ENCODE data around the gene TERT. TPM values are rescaled to one million over a fixed set of nuclear protein-coding genes. Genes with fewer than 3 reads are reported as not detected.

The TERT gene
- polyA plus RNA-seq, 1 donor from 2014 or later: not detected

- H3K9me2 ChIP-seq (ENCODE audit: insufficient read depth, low read length): no peaks in the 10 kb centered on the region
- no peak overlapping the region for H2AFZ ChIP-seq (ENCODE audit: low read depth, low read length)
- H3K36me3 ChIP-seq (ENCODE audit: insufficient read depth, low read length): no peaks in the 10 kb centered on the region
- peaks cover 8% of the 10 kb centered on the region for H3K9me3 ChIP-seq (ENCODE audit: low read length)
- H4K20me1 ChIP-seq (ENCODE audit: insufficient read depth): no peaks in the 10 kb centered on the region
- H3K27me3 ChIP-seq (ENCODE audit: insufficient read depth, low read depth, low read length): no peaks in the 10 kb centered on the region
- no peak overlapping the region for H3K4me2 ChIP-seq (ENCODE audit: low read length)
- no peaks in the 10 kb centered on the region for H3K79me2 ChIP-seq (replicated peaks; ENCODE audit: insufficient read depth, low read length)
- H3F3A ChIP-seq (ENCODE audit: insufficient read depth, low read length, poor library complexity, severe bottlenecking): no peaks in the 10 kb centered on the region
- no peak overlapping the region for H3K4me3 ChIP-seq (ENCODE audit: low read length)
- TF ChIP-seq SMC3 (conservative IDR thresholded peaks at IDR 0.05; ENCODE audit: poor library complexity) (no peak), RAD21 (conservative IDR thresholded peaks at IDR 0.05) (no peak), CTCF (IDR thresholded peaks at IDR 0.05; ENCODE audit: poor library complexity, severe bottlenecking) (no peak), EZH2 (IDR thresholded peaks at IDR 0.05; ENCODE audit: borderline replicate concordance, insufficient read depth, low read length, poor library complexity, severe bottlenecking) (no peak), POLR2AphosphoS5 (IDR thresholded peaks at IDR 0.05) (no peak), EP300 (conservative IDR thresholded peaks at IDR 0.05; ENCODE audit: poor library complexity, severe bottlenecking) (no peak), MXI1 (conservative IDR thresholded peaks at IDR 0.05; ENCODE audit: poor library complexity, severe bottlenecking) (no peak)
- H3K9ac ChIP-seq (ENCODE audit: low read length): no peak overlapping the region
- no peak overlapping the region for H3K27ac ChIP-seq (ENCODE audit: low read length)
Observed at GRCh38 chr5:1259806-1260480, 34.9 kb downstream of the TERT start.

DNA sequence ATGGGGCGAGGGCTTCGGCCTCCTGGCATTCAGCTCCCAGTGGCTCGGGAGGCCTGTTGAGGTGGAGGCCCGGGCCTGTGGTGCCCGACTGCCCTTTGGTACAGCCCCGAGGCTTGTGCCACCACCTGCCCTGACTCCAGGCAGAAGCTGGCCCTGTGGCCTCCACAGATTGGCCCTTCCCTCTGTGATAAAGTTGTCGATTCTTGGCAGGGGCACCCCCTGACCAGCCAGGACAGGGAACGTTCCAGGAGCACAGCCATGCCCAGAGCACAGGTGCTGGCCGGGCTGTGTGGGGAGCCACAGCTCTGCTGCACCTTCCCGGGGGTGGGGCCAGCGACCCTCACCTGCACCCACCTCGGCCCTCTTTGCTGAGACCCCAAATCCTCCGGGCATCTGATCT, 37.0 kb downstream of the TERT start:
- Histone ChIP-seq H3K27ac (ENCODE audit: low read length) (no peak overlapping the region), H3K9me3 (ENCODE audit: low read length) (peaks cover 6% of the 10 kb centered on the region), H3K4me2 (ENCODE audit: low read length) (no peak overlapping the region), H3K4me3 (ENCODE audit: low read length) (no peak overlapping the region), H3K9me2 (ENCODE audit: insufficient read depth, low read length) (no peaks in the 10 kb centered on the region), H2AFZ (ENCODE audit: low read depth, low read length) (no peak overlapping the region), H3K79me2 (replicated peaks; ENCODE audit: insufficient read depth, low read length) (no peaks in the 10 kb centered on the region), H3F3A (ENCODE audit: insufficient read depth, low read length, poor library complexity, severe bottlenecking) (no peaks in the 10 kb centered on the region), H4K20me1 (ENCODE audit: insufficient read depth) (no peaks in the 10 kb centered on the region), H3K36me3 (ENCODE audit: insufficient read depth, low read length) (no peaks in the 10 kb centered on the region), H3K9ac (ENCODE audit: low read length) (no peak overlapping the region), H3K27me3 (ENCODE audit: insufficient read depth, low read depth, low read length) (no peaks in the 10 kb centered on the region)
- no peak for TF ChIP-seq CTCF (IDR thresholded peaks at IDR 0.05; ENCODE audit: poor library complexity, severe bottlenecking)
- no peak for TF ChIP-seq TAF1 (IDR thresholded peaks at IDR 0.05; ENCODE audit: low read depth)
- TF ChIP-seq POLR2AphosphoS5 (IDR thresholded peaks at IDR 0.05): no peak
- no peak for TF ChIP-seq REST (IDR thresholded peaks at IDR 0.05; ENCODE audit: borderline replicate concordance)
- TF ChIP-seq EZH2 (IDR thresholded peaks at IDR 0.05; ENCODE audit: borderline replicate concordance, insufficient read depth, low read length, poor library complexity, severe bottlenecking): no peak
- no peak for TF ChIP-seq EP300 (conservative IDR thresholded peaks at IDR 0.05; ENCODE audit: poor library complexity, severe bottlenecking)
- no peak for TF ChIP-seq SMC3 (conservative IDR thresholded peaks at IDR 0.05; ENCODE audit: poor library complexity)
- TF ChIP-seq RAD21 (conservative IDR thresholded peaks at IDR 0.05): no peak
- TF ChIP-seq MXI1 (conservative IDR thresholded peaks at IDR 0.05; ENCODE audit: poor library complexity, severe bottlenecking): no peak

All from neural cell (in vitro differentiated cells).